HUES6 (cell line): ENCODE data around the gene CANT1.

ENCODE experiments used
- H3K27ac ChIP-seq: 2 replicates; pipeline ENCODE4 v1.7.0; 2013; ENCODE audit warnings: low read depth, mild to moderate bottlenecking, low read length, inconsistent platforms
- H3K27me3 ChIP-seq: 2 replicates; pipeline ENCODE4 v1.6.1; 2013; ENCODE audit warnings: low read length; ENCODE audit not compliant: control insufficient read depth, insufficient read depth
- H3K36me3 ChIP-seq: 2 replicates; pipeline ENCODE4 v1.6.1; 2013; ENCODE audit warnings: low read length; ENCODE audit not compliant: control insufficient read depth, insufficient read depth
- H3K4me1 ChIP-seq: 2 replicates; pipeline ENCODE4 v1.6.1; 2013; ENCODE audit warnings: low read length; ENCODE audit not compliant: control insufficient read depth, insufficient read depth
- H3K4me3 ChIP-seq: 2 replicates; pipeline ENCODE4 v1.5.1; 2013; ENCODE audit warnings: low read depth, low read length
- H3K9ac ChIP-seq: one replicate; pipeline ENCODE4 v1.6.1; 2013; ENCODE audit warnings: mild to moderate bottlenecking, low read length
- H3K9me3 ChIP-seq: 2 replicates; pipeline ENCODE4 v1.6.1; 2013; ENCODE audit warnings: low read depth, low read length; ENCODE audit not compliant: control insufficient read depth, insufficient read depth

CANT1 gene

GRCh38 chr17:79009397-79010303 lies at the start of gene CANT1:
Gene CANT1 (minus strand): TSS chr17:79009764. CDS start chr17:78997622, 12,142 bp downstream.
- Histone ChIP-seq H3K27me3 (peaks cover 41% of the 10 kb centered on the region), H3K9ac (peak within 1 kb of the TSS; percentile 69), H3K27ac (no peak within 1 kb of the TSS), H3K36me3 (peaks cover 5% of the 10 kb centered on the region; the same call in 1 of the 2 replicates), H3K4me3 (peak within 1 kb of the TSS; percentile 91), H3K9me3 (peaks cover 28% of the 10 kb centered on the region), H3K4me1 (peaks cover 14% of the 10 kb centered on the region)

- H3K9me3 ChIP-seq, result peaks cover 14% of the 10 kb centered on the region; the same call in 1 of the 2 replicates
- H3K36me3 ChIP-seq, result no peaks in the 10 kb centered on the region
- H3K4me1 ChIP-seq, result no peaks in the 10 kb centered on the region
- no peak overlapping the region for H3K27ac ChIP-seq
- no peak overlapping the region for H3K4me3 ChIP-seq
- H3K27me3 ChIP-seq, result no peaks in the 10 kb centered on the region
- H3K9ac ChIP-seq, result no peak overlapping the region
Observed at GRCh38 chr17:79057737-79058385, 48.3 kb upstream of the CANT1 start.

GRCh38 chr17:79055197-79055596 lies 45.6 kb upstream of the CANT1 start:
- H3K36me3 ChIP-seq, result no peaks in the 10 kb centered on the region
- H3K27ac ChIP-seq, result no peak overlapping the region
- H3K9ac ChIP-seq, result no peak overlapping the region
- H3K4me1 ChIP-seq, result no peaks in the 10 kb centered on the region
- H3K27me3 ChIP-seq, result no peaks in the 10 kb centered on the region; the same call in 1 of the 2 replicates
- no peak overlapping the region for H3K4me3 ChIP-seq
- H3K9me3 ChIP-seq, result peaks cover 14% of the 10 kb centered on the region

- no peak overlapping the region for H3K9ac ChIP-seq
- no peaks in the 10 kb centered on the region for H3K4me1 ChIP-seq
- peaks cover 14% of the 10 kb centered on the region for H3K9me3 ChIP-seq
- no peak overlapping the region for H3K27ac ChIP-seq
- H3K27me3 ChIP-seq, result no peaks in the 10 kb centered on the region; the same call in 1 of the 2 replicates
- H3K36me3 ChIP-seq, result no peaks in the 10 kb centered on the region
- H3K4me3 ChIP-seq, result no peak overlapping the region
Observed at GRCh38 chr17:79054200-79054960, 44.8 kb upstream of the CANT1 start.

GRCh38 chr17:79053251-79053925 lies 43.8 kb upstream of the CANT1 start:
- Histone ChIP-seq H3K27ac (no peak overlapping the region), H3K36me3 (no peaks in the 10 kb centered on the region), H3K4me3 (no peak overlapping the region), H3K9ac (no peak overlapping the region), H3K4me1 (no peaks in the 10 kb centered on the region), H3K27me3 (no peaks in the 10 kb centered on the region; the same call in 1 of the 2 replicates), H3K9me3 (peaks cover 14% of the 10 kb centered on the region)

GRCh38 chr17:79052131-79052530 lies 42.6 kb upstream of the CANT1 start:
- Histone ChIP-seq H3K9ac (no peak overlapping the region), H3K4me1 (no peaks in the 10 kb centered on the region), H3K36me3 (no peaks in the 10 kb centered on the region)

GRCh38 chr17:79051306-79051705 lies 41.7 kb upstream of the CANT1 start:
- Histone ChIP-seq H3K36me3 (no peaks in the 10 kb centered on the region), H3K4me1 (no peaks in the 10 kb centered on the region), H3K9ac (no peak overlapping the region), H3K27me3 (peaks cover 3% of the 10 kb centered on the region; the same call in 1 of the 2 replicates), H3K4me3 (no peak overlapping the region), H3K27ac (no peak overlapping the region), H3K9me3 (peaks cover 11% of the 10 kb centered on the region)

More at GRCh38 chr17:79052131-79052530, 42.6 kb upstream of the CANT1 start:
- Histone ChIP-seq H3K27me3 (peaks cover 3% of the 10 kb centered on the region; the same call in 1 of the 2 replicates), H3K9me3 (peaks cover 11% of the 10 kb centered on the region), H3K27ac (no peak overlapping the region), H3K4me3 (no peak overlapping the region)

GRCh38 chr17:79050551-79050950 lies 41.0 kb upstream of the CANT1 start:
- Histone ChIP-seq H3K4me1 (no peaks in the 10 kb centered on the region), H3K36me3 (no peaks in the 10 kb centered on the region), H3K27ac (no peak overlapping the region), H3K9ac (no peak overlapping the region), H3K9me3 (peaks cover 11% of the 10 kb centered on the region), H3K4me3 (no peak overlapping the region), H3K27me3 (peaks cover 5% of the 10 kb centered on the region; the same call in 1 of the 2 replicates)

GRCh38 chr17:79049821-79050220 lies 40.3 kb upstream of the CANT1 start:
- Histone ChIP-seq H3K4me1 (no peaks in the 10 kb centered on the region), H3K4me3 (no peak overlapping the region), H3K27me3 (peaks cover 11% of the 10 kb centered on the region; the same call in 1 of the 2 replicates), H3K9ac (no peak overlapping the region), H3K9me3 (peaks cover 11% of the 10 kb centered on the region), H3K27ac (no peak overlapping the region), H3K36me3 (no peaks in the 10 kb centered on the region)
